ENCODE results near the gene ISG20L2. TPM values are rescaled to one million over a fixed set of nuclear protein-coding genes. Genes with fewer than 3 reads are reported as not detected.

ISG20L2 gene
- total RNA-seq, 1 experiment from 2014 or later = 33.2 TPM

DNA sequence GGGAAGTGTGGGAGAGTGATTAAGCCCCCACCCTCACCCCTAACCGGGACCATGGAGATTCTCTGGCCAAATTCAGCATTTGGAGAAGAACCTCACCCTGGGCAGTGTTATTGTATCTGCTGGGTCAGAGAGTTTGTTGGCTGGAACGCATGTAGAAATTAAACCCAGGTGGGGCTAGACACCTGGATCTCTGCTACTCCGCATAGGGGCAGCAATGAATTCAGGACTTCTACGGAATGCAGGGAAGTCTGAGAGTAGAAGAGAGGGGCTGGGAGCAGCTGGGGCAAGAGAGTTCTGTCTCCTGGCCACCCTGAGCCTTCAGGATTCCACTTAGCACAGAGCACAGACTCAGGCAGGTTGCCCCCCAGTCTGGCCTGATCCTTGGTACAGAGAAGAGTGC is 19.5 kb downstream of the ISG20L2 start:
- Histone ChIP-seq H3K79me2 (ENCODE audit: low read depth) (peaks cover 7% of the 10 kb centered on the region), H3K27ac (no peak overlapping the region), H3K9me3 (ENCODE audit: insufficient read depth, low read depth) (no peaks in the 10 kb centered on the region), H3K9me2 (ENCODE audit: insufficient read depth) (no peaks in the 10 kb centered on the region), H3F3A (ENCODE audit: insufficient read depth, low read depth) (peaks cover 38% of the 10 kb centered on the region), H2AFZ (no peak overlapping the region), H3K27me3 (ENCODE audit: insufficient read depth, low read depth) (no peaks in the 10 kb centered on the region), H3K4me2 (0 out of 2 replicates have a peak overlapping the region, but pooled peaks have one; percentile 27), H3K4me1 (replicated peaks; ENCODE audit: insufficient read depth) (peaks cover 64% of the 10 kb centered on the region), H4K20me1 (ENCODE audit: insufficient read depth) (no peaks in the 10 kb centered on the region), H3K36me3 (ENCODE audit: low read depth) (no peaks in the 10 kb centered on the region), H3K4me3 (no peak overlapping the region)
- CTCF ChIA-PET = interaction anchor here (3.8 to 8.4 kb wide), 2 partner anchors 17 to 19 kb away, joined by 21 to 109 read pairs; no protein-coding TSS in a partner anchor
- no peak for TF ChIP-seq EZH2 (IDR thresholded peaks at IDR 0.05; ENCODE audit: low read depth)
- TF ChIP-seq, protein P1, sequence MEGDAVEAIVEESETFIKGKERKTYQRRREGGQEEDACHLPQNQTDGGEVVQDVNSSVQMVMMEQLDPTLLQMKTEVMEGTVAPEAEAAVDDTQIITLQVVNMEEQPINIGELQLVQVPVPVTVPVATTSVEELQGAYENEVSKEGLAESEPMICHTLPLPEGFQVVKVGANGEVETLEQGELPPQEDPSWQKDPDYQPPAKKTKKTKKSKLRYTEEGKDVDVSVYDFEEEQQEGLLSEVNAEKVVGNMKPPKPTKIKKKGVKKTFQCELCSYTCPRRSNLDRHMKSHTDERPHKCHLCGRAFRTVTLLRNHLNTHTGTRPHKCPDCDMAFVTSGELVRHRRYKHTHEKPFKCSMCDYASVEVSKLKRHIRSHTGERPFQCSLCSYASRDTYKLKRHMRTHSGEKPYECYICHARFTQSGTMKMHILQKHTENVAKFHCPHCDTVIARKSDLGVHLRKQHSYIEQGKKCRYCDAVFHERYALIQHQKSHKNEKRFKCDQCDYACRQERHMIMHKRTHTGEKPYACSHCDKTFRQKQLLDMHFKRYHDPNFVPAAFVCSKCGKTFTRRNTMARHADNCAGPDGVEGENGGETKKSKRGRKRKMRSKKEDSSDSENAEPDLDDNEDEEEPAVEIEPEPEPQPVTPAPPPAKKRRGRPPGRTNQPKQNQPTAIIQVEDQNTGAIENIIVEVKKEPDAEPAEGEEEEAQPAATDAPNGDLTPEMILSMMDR (conservative IDR thresholded peaks at IDR 0.05) = no peak
- no TSS peak for BruUV-seq (replicated peaks)
- intact Hi-C loops (cut with micrococcal nuclease; ENCODE audit: unreplicated experiment) = no loop called here
- POLR2A ChIA-PET (ENCODE audit: unreplicated experiment) = interaction anchor here (0.6 kb wide), 1 partner anchor 44 kb away, joined by 4 read pairs; no protein-coding TSS in a partner anchor
- DNase-seq = no peak

DNA sequence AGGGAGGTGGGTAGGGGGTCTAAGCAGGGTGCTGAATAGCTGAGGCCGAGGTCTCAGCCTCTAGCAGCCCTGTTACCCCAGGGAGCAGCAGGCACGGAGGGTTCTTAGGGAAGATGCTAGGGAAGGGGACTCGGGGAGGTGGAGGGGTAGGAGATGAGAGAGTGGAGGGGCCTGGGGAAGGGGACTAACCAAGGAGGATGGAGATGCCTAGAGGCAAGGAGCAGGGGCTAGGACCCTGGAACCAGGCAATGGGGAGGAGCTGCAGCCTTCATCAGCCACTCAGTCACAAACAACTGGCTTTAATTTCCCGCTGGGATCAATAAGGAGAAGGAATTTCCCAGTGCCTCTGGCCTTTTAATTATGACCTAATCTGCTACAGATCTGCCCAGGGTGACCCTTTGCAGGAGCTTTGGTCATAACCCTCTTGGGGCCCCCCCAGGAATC is 20.3 kb downstream of the ISG20L2 start:
- Histone ChIP-seq H3K79me2 (ENCODE audit: low read depth) (peaks cover 15% of the 10 kb centered on the region), H3K27me3 (ENCODE audit: insufficient read depth, low read depth) (no peaks in the 10 kb centered on the region), H3K4me1 (replicated peaks; ENCODE audit: insufficient read depth) (peaks cover 64% of the 10 kb centered on the region), H3K4me2 (no peak overlapping the region), H2AFZ (no peak overlapping the region), H3K27ac (no peak overlapping the region), H4K20me1 (ENCODE audit: insufficient read depth) (no peaks in the 10 kb centered on the region), H3K36me3 (ENCODE audit: low read depth) (no peaks in the 10 kb centered on the region), H3K4me3 (no peak overlapping the region), H3F3A (ENCODE audit: insufficient read depth, low read depth) (peaks cover 31% of the 10 kb centered on the region), H3K9me2 (ENCODE audit: insufficient read depth) (no peaks in the 10 kb centered on the region), H3K9me3 (ENCODE audit: insufficient read depth, low read depth) (no peaks in the 10 kb centered on the region)
- intact Hi-C loops (cut with micrococcal nuclease; ENCODE audit: unreplicated experiment) = no loop called here
- BruUV-seq (replicated peaks) = no TSS peak
- DNase-seq = no peak
- ChIA-PET POLR2A (ENCODE audit: unreplicated experiment) (no interaction called here), CTCF (interaction anchor here (3.8 to 8.4 kb wide), 2 partner anchors 18 kb away, joined by 21 to 109 read pairs; no protein-coding TSS in a partner anchor)
- TF ChIP-seq EZH2 (IDR thresholded peaks at IDR 0.05; ENCODE audit: low read depth) = no peak
- TF ChIP-seq, protein P1 (conservative IDR thresholded peaks at IDR 0.05) = no peak

DNA sequence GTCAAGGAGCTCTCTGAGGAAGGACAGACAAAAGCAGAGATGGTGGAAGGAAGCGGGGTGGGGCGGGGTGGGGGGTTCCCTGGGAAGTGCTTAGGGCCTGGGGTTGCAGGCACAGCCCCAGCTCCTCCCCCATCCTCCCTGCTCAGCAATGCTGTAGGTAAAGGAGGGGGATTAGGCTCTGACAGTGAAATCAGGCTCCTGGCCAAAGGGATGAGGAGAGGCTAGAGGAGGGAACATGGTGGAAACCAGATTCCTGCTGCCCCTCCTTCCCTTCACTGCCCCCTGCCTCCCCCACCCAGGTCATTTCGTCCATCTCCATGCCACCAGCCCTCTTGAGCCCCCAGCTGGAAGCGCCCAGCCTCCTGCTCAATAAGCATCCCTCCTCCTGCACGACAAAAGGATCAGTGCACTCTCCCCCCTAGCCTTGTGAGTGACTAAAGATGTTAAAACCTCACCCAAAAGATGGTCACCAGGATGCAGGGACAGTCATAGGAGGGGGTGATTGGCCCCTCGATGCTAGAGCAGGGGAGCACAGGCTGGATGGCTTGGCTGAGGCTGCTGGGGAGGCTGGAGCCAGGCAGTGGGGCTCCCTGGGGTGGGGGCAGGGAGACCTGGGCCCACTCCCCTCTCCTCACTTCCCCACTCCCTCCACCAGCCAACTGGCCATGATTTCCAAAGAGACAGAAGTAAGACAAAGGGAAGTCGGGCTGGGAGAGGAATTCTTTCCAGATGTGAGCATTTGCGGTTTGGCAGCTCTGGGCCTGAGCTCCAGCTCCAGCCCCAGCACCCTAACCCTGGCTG is 20.9 kb downstream of the ISG20L2 start:
- H3K9me2 ChIP-seq (ENCODE audit: insufficient read depth) = no peaks in the 10 kb centered on the region
- ChIA-PET CTCF (interaction anchor here (3.8 to 8.4 kb wide), 2 partner anchors 17 to 18 kb away, joined by 21 to 109 read pairs; no protein-coding TSS in a partner anchor), POLR2A (ENCODE audit: unreplicated experiment) (interaction anchor here (0.7 kb wide), 1 partner anchor 14 kb away, joined by 11 read pairs; no protein-coding TSS in a partner anchor)
- no peaks in the 10 kb centered on the region for H3K36me3 ChIP-seq (ENCODE audit: low read depth)
- no peaks in the 10 kb centered on the region for H3K27me3 ChIP-seq (ENCODE audit: insufficient read depth, low read depth)
- TF ChIP-seq EZH2 (IDR thresholded peaks at IDR 0.05; ENCODE audit: low read depth) = no peak
- TF ChIP-seq, protein P1 (conservative IDR thresholded peaks at IDR 0.05) = no peak
- no peak overlapping the region for H3K4me2 ChIP-seq
- no TSS peak for BruUV-seq (replicated peaks)
- H3K4me1 ChIP-seq (replicated peaks; ENCODE audit: insufficient read depth) = peaks cover 63% of the 10 kb centered on the region
- H2AFZ ChIP-seq = no peak overlapping the region
- intact Hi-C loops (cut with micrococcal nuclease; ENCODE audit: unreplicated experiment) = no loop called here
- H4K20me1 ChIP-seq (ENCODE audit: insufficient read depth) = no peaks in the 10 kb centered on the region
- peaks cover 25% of the 10 kb centered on the region for H3F3A ChIP-seq (ENCODE audit: insufficient read depth, low read depth)
- H3K27ac ChIP-seq = no peak overlapping the region
- no peak overlapping the region for H3K4me3 ChIP-seq
- peaks cover 21% of the 10 kb centered on the region for H3K79me2 ChIP-seq (ENCODE audit: low read depth)
- H3K9me3 ChIP-seq (ENCODE audit: insufficient read depth, low read depth) = no peaks in the 10 kb centered on the region
- DNase-seq = no peak
